ENCODE data around the gene IQCK.

- TF ChIP-seq EP300 (IDR thresholded peaks at IDR 0.05; ENCODE audit: borderline replicate concordance) (no peak), TCF12 (IDR thresholded peaks at IDR 0.05; ENCODE audit: low read depth) (no peak), CEBPB (IDR thresholded peaks at IDR 0.05) (no peak), MAX (IDR thresholded peaks at IDR 0.05) (no peak), TAF1 (IDR thresholded peaks at IDR 0.05; ENCODE audit: low read depth) (no peak)
- TF ChIP-seq, protein P1, sequence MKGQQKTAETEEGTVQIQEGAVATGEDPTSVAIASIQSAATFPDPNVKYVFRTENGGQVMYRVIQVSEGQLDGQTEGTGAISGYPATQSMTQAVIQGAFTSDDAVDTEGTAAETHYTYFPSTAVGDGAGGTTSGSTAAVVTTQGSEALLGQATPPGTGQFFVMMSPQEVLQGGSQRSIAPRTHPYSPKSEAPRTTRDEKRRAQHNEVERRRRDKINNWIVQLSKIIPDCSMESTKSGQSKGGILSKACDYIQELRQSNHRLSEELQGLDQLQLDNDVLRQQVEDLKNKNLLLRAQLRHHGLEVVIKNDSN (IDR thresholded peaks at IDR 0.05) = no peak
Observed at GRCh38 chr16:19898166-19898565, 180.1 kb downstream of the IQCK start.

All from Ishikawa (cell line).